GM21737 (cell line): ENCODE results near the gene B4GAT1.
"Not testable (repeated sequence)": the region's sequence is repeated elsewhere in the genome, so short reads cannot be mapped to it uniquely, and the experiment has no call there.

Experiments
- ATAC-seq: cut with Tn5 transposase; IDR thresholded peaks from one replicate; pipeline ENCODE4 v1.9.1; 2021; ENCODE audit warnings: mild to moderate bottlenecking, moderate library complexity; ENCODE audit not compliant: unreplicated experiment

The B4GAT1 gene

DNA sequence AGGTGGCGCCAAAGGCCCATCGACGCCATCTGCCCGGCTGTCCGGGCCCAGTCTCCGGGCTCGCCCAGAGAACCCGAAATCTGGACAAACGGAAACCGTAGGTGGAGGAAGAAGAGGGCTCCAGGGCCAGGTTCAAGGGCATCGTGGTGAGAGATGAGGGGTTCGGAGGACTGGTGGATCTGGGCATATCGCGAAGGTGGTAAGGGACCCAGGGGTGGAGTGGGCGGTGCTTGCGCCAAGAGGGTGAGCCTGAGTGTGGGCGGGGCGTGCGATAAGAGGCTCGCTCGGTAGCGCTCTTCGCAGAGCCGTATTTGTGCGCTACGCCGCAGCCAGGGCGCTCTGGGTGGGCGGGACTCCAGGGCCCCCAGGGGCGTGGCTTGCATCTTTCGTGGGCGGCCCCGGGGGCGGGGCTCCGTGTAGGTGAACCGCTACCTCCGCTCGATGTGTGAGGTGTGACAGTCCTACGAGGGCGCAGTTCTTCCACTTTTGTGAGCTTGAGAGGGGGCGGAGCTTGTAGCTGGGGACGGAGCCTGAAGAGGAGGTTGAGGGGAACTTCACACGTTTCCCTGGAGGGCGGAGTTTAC is 35.4 kb downstream of the B4GAT1 start:
- ATAC-seq = peak; percentile 60

DNA sequence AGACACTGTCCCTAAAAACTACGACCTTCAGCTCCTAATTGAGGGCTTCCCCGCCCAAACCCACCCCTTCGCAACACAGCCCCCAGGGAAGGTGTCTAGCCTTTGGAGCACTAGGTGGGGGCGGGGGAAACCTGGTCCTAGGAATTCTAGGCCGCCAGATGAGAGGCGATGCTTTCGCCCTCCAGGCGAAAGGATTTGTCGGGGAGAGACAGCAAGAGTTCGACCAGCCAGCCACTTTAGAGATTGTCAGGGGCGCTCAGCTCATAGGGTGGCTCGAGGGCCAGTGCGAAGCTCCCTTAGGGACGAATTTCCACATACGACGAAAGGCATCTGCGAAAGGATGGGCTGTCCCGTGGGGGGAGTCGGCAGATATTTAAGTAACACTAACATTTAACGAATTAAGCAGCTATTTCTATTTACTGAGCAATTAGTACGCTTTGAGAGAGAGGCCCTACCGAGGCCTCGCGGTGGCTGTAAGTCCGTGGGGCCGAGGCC is 35.9 kb downstream of the B4GAT1 start:
- ATAC-seq = no peak

DNA sequence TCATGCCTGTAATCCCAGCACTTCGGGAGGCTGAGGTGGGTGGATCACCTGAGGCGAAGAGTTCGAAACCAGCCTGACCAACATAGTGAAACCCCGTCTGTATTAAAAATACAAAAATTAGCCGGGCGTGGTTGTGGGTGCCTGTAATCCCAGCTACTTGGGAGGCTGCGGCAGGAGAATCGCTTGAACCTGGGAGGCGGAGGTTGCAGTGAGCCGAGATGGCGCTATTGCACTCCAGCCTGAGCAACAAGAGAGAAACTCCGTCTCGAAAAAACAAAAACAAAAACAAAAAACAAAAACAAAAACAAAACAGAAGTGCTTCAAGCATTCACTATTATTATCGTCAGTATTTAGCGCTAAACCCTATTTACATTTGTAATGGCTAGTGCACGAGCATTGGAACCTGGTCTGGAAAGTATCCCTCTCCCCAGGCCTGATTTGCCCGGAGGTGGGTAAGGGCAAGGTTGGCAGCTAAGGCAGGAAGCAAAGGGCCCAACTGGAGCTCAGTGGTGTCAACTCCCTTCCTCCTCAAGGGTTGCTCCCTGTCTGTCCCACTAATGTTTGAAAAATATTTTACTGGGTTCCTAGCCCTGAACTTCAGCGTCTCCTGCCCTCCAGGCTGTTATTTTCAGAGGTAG is 36.5 kb downstream of the B4GAT1 start:
- not testable (repeated sequence) for ATAC-seq

DNA sequence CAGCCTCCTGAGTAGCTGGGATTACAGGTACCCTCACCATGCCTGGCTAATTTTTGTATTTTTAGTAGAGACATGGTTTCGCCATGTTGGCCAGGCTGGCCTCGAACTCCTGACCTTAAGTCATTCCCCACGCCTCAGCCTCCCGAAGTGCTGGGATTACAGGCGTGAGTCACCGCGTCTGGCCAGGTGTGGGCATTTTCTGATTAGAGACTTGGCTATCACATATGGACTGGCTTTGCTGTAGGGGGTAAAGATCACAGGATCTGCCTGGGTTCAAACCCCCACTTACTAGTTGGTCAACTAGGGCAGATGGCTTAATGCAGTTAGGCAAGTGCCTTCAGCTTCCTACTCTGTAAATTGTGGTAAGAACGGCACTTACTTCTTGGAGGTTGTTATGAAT is 37.1 kb downstream of the B4GAT1 start:
- ATAC-seq = no peak

DNA sequence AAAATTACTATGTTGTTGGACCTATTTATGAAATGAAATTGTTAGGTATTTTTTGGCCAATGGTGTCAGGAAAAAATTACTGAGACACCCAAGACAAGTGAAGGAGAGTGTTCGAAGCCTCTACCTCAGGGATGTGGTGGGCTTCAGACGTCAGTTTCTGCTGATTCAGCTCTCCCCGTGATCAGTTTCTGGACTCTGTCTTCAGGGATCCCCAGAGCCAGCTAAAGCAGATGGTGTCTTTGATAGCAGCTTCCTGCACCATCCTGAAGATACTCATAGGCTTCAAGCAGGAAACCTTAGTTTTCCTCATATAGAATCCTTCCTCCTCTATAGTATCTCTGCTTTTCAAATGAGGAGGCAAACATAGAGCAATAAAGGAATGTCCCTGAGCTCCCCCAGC is 38.0 kb downstream of the B4GAT1 start:
- no peak for ATAC-seq

DNA sequence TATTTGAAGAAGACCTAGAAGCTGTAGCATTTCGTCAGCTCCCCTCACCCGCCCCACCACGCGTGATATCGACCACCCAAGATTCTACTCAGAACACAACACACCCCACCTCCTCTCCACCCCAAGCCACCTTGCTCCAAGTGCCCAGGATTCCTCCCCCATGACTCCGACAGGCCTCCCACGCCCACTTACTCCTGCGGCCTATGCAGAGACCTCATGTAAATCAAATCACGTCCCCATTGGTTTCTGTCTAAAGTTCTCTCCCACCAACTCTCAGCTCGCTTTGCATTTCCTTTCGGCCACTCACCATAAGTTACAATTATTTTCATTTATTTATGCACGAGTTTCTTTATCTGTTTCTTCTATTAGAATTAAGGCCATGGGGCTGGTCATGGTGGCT is 44.8 kb downstream of the B4GAT1 start:
- ATAC-seq = no peak

DNA sequence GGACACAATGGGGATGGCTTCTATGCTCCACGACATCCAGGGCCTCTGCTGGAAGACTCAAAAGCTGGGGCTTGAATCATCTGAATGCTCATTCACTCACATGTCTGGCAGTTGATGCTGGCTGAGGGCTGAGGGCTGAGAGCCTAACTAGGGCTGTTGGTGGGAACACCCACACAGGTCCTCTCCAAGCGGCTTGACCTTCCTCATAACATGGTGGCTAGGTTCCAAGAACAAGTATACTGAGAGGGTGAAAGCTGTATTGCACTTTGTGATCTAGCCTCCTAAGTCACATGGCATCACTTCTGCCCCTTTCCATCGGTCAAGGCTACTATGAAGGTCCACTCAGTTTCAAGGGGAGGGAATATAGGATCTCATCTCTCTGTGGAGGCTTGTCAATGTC is 48.2 kb downstream of the B4GAT1 start:
- ATAC-seq = no peak

DNA sequence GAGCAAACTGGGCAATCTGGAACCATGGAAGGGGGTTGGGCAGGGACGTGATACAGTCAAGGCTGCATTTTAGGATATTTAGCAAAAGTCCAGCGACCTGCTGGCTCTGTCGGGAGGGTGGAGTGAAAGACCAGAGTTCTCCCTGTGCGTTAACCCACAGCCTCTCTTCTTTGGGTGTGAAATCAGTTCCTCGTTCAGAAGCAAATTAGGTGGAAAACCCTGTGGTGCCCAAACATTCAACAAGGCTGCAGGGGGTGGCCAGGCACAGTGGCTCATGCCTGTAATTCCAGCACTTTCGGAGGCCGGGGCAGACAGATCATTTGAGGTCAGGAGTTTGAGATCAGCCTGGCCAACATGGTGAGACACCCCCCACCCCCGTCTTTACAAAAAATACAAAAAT is 49.8 kb downstream of the B4GAT1 start:
- no peak for ATAC-seq
